Measurements from ENCODE around the gene TUBB4A. TPM values are rescaled to one million over a fixed set of nuclear protein-coding genes. Genes with fewer than 3 reads are reported as not detected.
"Not testable (repeated sequence)": the region's sequence is repeated elsewhere in the genome, so short reads cannot be mapped to it uniquely, and the experiment has no call there.

TUBB4A gene
- 0.40 TPM for total RNA-seq
- long read RNA-seq, partial matches to known transcripts, result 0 of 1 reads
- long read RNA-seq, other reads (novel, unspliced or antisense), result 1 of 1 reads

- intact Hi-C loops (cut with DNase I), result no loop called here
- no peak for DNase-seq (ENCODE audit: low spot score)
These were observed at the start of gene TUBB4A for GRCh38 chr19:6501740-6502648. TUBB4A (minus strand) TSS chr19:6502309; CDS start chr19:6502212, 97 bp downstream.

- DNase-seq (ENCODE audit: low spot score), result no peak
- intact Hi-C loops (cut with DNase I), result no loop called here
These were observed 49.0 kb upstream of the TUBB4A start for GRCh38 chr19:6551091-6551490.

- DNase-seq (ENCODE audit: low spot score); intact Hi-C loops (cut with DNase I): not testable (repeated sequence)
These were observed 48.6 kb upstream of the TUBB4A start for GRCh38 chr19:6550679-6551078.

- intact Hi-C loops (cut with DNase I), result no loop called here
- no peak for DNase-seq (ENCODE audit: low spot score)
These were observed 41.8 kb upstream of the TUBB4A start for GRCh38 chr19:6543866-6544347.

GRCh38 chr19:6540918-6541689 is 39.0 kb upstream of the TUBB4A start:
- intact Hi-C loops (cut with DNase I), result no loop called here
- no peak for DNase-seq (ENCODE audit: low spot score)

GRCh38 chr19:6539514-6539913 is 37.4 kb upstream of the TUBB4A start:
- intact Hi-C loops (cut with DNase I), result no loop called here
- no peak for DNase-seq (ENCODE audit: low spot score)

- intact Hi-C loops (cut with DNase I), result no loop called here
These were observed 33.5 kb upstream of the TUBB4A start for GRCh38 chr19:6535558-6536137.

GRCh38 chr19:6534451-6535093 is 32.5 kb upstream of the TUBB4A start:
- intact Hi-C loops (cut with DNase I), result no loop called here
- DNase-seq (ENCODE audit: low spot score), result no peak

More at GRCh38 chr19:6535558-6536137, 33.5 kb upstream of the TUBB4A start:
- no peak for DNase-seq (ENCODE audit: low spot score)

GRCh38 chr19:6533746-6534418 is 31.8 kb upstream of the TUBB4A start:
- no peak for DNase-seq (ENCODE audit: low spot score)
- intact Hi-C loops (cut with DNase I), result no loop called here

- DNase-seq (ENCODE audit: low spot score), result no peak
These were observed 30.9 kb upstream of the TUBB4A start for GRCh38 chr19:6533000-6533328.

GRCh38 chr19:6532244-6532999 is 30.3 kb upstream of the TUBB4A start:
- no peak for DNase-seq (ENCODE audit: low spot score)
- intact Hi-C loops (cut with DNase I), result no loop called here

More at GRCh38 chr19:6533000-6533328, 30.9 kb upstream of the TUBB4A start:
- intact Hi-C loops (cut with DNase I), result no loop called here

- intact Hi-C loops (cut with DNase I), result no loop called here
- DNase-seq (ENCODE audit: low spot score), result no peak
These were observed 29.8 kb upstream of the TUBB4A start for GRCh38 chr19:6531956-6532243.

GRCh38 chr19:6531163-6531955 is 29.2 kb upstream of the TUBB4A start:
- intact Hi-C loops (cut with DNase I), result no loop called here
- DNase-seq (ENCODE audit: low spot score), result no peak

- intact Hi-C loops (cut with DNase I), result no loop called here
- peak; percentile 93 for DNase-seq (ENCODE audit: low spot score)
These were observed 28.5 kb upstream of the TUBB4A start, which contains the start of gene TNFSF9 for GRCh38 chr19:6530386-6531162. TNFSF9 (plus strand) TSS chr19:6531026; CDS start chr19:6531037, 11 bp downstream.

- intact Hi-C loops (cut with DNase I), result no loop called here
- DNase-seq (ENCODE audit: low spot score), result no peak
These were observed 27.9 kb upstream of the TUBB4A start for GRCh38 chr19:6529937-6530385.

- intact Hi-C loops (cut with DNase I), result no loop called here
- DNase-seq (ENCODE audit: low spot score), result no peak
These were observed 27.2 kb upstream of the TUBB4A start for GRCh38 chr19:6529351-6529750.

All from cardiac septum (tissue), 1 donor.